Activated CD4-positive, alpha-beta T cell treated with anti-CD3 and anti-CD28 coated beads for 4 hours (primary cell): Measurements from ENCODE around the gene LAMA5.

Experiments
- DNase-seq, 2 donors: peaks; one replicate each; pipeline ENCODE4 v3.0.0-alpha.2; 2020

The LAMA5 gene

DNA sequence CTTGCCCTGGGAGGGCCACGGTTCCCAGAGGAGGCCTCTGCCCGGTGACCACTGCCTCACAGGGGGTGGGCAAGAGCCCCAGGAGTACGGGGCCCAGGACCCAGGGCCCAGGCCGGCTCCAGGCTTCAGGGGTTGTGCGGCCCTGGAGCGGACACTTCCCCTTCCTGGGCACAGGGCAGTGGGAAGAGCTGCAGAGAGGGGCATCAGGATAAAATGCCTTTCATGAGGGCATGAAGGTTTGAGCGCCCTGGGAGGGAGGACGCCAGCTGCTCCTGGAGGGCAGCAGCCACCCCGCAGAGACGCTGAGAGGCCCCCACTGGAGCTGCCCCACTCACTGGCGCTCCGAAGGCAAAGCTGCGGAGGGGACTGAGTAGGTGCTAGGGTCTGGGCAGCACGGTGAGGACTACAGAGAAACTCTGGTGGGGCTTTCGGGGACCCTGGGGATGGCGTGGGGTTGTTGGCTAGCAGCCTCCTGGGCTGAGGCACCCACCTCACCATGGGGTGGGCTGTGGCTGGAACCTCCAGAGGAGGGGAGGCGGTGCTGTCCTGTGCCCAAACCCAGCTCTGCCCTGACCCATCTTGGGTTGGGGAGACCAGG, 10.4 kb downstream of the LAMA5 start:
- no peak for DNase-seq

DNA sequence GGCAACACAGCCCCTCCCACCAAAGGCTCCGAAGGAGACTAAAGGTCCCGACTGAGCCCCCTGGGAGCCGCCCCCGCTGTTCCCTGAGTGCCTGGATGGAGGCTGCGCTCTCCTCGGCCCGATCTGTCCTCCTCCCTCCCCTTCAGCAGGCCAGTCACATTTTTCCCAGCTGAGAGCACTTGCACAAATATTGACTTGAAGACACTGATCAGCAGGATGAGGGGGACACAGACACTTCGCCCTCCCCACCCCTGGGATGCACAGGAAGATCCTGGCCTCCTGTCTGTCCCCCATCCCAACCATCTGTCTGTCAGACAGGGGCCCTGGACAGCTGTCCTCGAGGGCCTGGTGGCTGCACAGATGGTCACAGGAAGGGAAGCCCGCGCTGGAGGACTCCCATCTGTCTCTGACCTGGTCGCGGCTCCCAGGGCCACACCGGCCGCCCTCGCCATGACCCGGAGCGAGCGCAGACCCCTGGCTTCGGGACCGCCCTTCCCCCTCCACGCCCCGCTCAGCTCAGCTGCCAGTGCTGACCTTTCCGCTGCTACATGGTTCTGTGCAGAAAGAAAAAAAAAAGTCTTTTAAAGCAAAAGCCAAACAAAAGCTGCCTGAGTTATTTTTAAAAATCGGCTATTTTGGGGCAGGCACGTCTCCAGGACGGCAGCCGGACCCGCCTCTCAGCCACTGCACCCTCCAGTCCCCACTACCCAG, 11.1 kb downstream of the LAMA5 start:
- no peak for DNase-seq

DNA sequence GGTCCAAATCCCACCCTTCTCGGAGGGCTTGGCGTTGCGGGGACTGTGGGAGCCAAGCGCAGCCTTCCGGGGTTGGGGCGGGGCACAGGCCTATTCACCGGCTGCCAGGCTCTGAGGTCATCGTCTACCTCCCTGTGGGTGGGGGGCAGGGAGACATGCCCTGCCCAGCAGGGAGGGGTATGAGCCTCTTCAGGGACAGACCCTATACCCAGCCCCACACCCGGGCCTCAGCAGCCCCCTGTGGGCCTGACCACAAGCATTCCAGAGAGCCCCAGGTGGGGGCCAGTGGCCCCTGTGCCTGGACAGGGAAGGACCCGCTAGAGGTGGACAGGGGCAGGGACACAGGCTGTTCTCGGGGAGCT, 11.6 kb downstream of the LAMA5 start:
- DNase-seq, result no peak

DNA sequence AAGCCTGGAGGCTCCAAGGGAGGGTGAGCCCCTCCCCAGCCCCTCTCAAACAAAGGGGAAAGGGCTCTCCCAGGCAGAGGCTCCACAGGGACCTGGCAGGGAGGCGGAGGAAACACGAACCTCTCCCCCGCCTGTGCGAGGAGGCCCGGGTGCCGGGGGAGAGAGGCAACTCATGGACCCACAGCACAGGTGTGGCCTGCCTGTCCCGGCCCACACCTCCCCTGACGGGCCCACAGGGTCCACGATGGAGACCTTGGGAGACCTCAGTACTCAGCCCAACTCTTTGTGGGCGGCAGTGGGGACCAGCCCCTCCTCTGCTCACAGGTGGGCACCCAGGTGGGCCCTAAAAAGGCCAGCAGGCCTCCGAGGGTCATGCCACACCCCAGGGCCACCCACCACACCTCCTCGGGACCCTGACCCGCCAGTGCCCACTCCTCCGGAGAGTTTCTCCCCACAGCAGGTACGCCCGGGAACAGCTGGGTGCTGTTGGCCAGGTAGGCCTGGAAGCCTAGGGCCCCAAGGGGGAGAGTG, 12.2 kb downstream of the LAMA5 start:
- no peak for DNase-seq

DNA sequence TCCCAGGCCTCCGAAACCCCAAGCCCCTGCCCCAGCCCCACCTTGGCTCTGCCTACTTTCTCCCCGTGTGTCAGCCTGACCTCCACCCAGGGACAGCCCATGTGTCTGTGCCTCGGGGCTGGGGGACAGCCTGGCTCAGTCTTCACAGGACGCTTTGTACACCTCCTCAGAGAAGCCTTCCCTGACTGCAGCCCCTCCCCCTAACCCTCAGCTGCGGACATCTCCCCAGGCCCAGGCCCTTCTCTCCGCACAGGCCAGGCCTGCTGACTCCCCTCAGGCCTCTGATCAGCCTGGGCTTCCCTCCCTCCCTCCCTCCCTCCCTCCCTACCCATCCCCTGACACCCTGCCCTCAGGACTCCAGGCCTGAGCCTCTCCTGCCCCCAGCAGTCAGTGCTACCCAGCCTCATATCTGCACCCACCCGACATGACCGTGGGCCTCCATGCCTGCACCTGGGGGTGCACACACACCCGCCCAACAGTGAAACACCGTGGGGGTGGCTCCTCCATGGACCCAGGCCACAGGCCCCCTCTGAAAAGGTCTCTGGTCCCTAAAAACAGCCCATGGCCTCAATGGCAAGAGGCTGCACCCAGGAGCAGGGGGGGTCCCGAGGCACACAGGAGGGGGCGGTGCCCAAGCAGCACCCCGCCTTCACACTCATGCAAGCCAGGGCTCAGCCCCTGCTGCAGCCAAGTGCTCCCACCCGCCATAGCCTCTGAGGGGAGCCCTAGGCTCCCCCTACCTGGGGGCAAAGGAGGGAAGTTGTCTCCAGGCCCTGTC, 12.9 kb downstream of the LAMA5 start:
- DNase-seq, result no peak

DNA sequence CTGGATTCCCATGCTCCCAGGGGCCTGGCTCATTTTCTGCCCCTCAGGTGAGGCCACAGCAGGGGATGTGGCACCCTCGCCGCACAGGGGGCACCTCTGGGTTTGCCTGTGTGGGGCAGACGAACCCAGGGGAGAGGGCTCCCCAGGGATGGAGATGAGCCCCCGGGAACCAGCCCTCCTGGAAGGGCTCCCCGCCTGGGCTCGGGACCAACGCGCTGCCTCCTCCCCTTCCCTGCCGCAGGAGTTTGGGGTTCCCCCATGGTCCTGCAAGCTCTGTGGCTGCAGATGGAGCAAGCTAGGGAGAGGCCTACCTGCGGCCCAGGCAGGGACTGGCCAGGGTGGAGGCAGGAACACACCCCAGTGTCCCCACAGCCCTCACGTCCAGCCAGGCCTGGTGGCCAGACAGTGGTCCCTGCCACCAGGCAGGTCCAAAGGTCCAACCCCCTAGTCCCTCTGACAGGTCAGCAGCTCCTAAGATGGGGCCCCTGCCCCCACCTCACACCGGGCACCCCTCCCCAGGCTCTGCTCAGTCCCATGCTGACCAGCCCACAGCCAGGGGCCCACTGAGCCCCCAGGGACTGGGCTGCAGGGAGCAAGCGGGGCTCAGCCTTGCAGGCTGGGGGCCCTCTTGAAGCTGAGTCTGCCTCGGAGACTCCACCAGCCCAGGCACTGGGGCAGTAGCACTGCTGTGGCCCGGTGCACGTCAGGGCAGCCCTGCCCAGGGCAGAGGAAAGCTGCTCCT, 13.7 kb downstream of the LAMA5 start:
- no peak for DNase-seq

DNA sequence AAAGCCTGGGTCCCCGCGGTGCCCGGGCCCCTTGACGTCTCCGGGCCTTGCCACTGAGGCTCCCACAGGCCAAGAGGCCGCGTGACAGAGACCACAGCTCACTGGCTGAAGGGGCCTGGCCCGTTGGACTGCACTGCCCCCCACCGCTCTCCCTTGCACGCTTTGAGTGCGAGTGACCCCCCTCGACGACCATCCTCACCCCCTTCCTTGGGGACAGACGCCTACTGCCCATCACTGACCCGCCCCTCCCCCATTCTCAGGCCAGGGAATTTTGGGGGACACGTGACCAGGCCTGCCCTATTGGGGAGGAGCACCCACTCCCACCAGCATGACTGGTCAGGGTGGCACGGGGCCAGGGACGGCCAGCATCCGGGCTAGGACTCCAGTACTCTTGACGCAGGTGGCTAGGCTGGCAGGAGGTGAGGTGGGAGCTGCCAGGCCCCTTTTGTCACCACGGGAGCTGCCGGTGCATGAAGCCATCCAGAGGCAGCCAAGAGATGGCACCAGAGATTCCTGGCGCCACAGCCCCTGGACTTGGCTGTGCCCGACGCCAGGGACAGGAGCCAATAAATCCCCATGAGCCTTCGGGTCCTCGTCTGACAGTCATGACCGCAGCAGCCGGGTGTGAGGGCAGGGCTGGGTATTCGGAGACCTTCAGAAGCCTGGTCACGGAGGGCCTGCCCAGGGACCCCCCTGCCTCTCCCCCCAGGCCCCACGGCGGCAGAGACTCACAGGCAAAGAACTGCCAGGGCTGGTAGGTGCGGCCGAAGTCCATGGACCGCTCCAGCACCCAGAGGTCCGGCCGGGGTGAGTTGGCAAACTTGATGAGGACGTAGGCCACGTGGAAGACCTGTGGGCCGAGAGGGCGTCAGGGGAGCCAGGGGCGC, 14.5 kb downstream of the LAMA5 start:
- no peak for DNase-seq

DNA sequence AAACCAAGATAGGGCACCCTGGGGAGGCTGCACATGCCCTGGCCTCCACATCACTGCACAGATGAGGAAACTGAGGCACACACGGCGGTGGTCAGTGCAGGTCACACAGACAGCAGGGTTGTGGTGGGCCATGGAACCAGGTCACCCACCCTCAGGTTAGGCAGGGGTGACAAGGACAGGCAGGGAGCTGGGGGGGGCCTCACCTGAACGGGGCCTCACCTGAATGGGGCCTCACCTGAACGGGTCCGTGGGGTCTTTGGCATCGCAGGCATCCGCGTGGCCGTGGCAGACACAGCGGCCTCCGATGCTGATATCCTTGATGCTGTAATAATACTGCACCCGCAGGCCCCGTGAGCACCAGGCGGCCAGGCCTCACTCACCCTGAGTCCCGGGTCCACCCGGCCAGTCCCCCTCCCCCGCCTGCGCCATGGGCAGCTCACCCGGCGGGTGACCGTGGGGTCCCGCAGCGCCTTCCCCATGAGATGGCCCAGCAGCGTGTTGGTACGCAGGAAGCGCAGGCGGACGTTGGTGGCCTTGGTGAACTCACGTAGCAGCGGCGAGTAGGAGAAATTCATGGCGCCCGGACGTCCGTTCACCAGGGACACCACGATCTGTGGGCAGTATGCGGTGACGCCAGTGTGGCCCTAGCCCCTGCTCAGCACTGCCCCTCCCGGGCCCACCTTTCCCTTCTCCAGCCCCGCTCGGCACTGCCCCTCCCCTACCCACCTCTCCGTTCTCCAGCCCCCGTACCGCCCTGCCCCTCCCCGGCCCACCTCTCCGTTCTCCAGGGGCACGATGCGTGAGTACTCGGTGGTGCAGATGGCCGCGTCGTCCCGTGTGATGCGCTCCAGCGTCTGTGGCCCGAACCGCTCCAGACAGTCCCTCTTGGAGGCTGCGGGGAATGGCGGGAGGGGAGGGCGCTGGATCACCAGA, 15.4 kb downstream of the LAMA5 start:
- no peak for DNase-seq

DNA sequence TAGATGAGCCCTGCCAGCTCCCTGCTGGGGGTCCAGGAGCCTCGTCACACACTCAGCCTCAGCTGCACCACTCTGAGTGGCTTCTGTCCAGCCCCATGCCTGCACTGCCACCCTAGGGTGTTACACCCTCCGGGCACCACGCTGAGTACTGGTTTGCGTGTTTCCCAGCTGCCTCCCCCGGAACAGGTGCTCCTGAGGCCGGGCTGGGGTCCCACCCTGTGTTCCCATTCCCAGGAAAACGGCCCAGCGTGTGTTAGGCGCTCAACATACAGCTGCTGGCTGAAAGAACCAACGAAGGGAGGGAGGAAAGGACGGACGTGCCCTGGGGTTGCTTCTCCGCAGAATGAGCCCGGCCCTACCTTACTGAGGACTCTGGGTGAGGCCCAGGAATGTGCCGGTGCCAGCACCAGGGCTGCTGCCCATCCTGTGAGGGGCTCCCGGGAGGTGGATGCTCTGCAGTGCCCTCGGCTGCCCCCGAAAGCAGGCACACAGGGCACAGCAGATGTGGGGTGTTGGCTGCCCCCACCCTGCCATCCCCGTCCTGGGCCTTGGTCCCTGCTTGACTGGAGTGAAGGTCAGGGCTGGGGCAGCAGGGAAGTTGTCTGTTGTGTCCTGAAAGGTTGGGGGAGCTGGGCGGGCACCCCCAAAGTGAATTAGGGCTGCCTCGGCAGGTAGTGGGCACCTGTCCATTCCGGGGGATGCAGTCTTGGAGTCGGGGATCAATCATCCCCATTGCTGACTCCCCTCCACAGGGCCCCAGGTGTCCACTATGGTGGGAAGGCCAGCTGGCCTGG, 16.3 kb downstream of the LAMA5 start:
- no peak for DNase-seq

DNA sequence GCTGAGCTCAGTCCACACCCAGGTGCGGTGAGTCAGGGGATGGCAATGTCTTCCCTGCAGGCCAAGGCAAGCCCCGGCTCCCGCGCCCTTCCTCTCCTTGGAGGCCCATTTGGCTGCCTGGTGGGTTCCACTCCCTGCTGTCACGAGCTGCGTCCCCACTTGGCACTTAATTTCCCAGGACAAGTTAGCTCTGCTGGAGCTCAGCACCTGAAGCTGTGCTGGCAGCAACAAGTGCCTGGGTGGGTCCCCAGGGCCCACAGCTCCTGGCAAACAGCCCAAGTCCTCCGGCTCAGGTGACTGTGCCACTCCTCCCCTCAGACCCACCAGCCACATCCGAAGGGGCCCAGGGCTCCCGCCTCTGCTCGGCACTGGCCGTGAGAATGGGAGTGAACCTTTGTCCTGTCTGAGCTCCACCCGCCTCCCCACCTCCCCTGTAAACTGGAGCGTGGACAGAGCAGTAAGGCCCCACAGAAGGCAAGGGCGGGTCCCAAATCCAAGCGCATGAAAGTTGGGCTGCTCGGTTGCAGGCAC, 16.9 kb downstream of the LAMA5 start:
- no peak for DNase-seq

DNA sequence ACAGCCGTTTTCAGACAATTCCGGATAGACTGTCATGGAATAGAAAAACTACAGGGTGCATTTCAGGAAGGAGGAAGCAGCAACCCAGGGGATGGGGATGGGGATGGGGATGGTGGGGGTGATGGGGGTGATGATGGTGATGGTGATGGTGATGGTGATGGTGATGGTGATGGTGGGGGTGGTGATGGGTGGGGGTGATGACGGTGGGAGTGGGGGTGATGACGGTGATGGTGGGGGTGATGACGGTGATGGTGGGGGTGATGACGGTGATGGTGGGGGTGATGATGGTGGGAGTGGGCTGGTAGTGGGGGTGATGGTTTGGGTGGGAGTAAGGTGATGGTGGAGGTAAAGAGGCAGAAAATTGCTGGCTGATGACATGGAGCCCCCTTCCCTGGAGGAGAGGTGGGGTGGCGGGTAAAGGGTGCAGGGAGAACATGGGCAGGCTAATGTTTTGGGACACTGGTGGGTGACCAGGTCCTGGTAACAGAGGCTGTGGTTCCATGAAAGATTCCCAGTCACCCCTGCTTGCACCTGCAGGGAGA, 17.5 kb downstream of the LAMA5 start:
- no peak for DNase-seq

DNA sequence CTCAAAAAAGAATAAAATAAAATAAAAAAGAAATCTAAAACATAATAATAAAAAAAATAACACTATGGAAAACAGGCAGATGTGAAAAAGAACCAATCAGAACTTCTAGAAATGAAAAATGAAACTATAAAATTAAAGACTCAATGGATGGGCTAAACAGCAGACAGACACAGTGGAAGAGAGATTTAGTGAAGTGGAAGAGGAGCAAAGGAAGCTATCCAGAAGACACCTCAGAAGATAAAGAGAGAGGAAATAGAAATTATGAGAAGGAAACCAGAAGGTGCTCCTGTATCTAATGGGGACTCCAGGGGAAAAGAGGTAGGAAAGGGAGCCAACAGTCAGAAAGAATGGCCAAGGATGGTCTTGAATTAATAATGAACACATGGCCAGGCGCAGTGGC, 18.5 kb downstream of the LAMA5 start:
- DNase-seq, result no peak

DNA sequence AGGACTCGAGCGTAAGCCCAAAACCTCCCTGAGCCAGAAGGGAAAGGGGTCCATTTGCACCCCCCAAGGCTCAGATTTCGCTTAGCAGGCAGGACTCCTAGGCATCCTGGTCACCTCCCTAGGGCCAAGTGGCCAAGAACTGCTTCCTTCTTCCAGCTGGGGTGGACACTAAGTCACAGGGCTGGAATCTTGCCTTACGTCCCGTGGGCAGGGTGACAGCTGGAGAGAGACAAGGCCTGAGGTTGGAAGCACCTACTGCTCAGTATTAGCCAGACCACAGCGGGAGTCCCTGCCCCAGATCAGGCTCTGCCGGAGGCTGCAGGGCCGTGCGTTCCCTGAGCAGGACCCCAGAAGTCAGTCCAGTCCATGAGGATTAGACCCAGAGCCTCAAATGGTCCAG, 19.7 kb downstream of the LAMA5 start:
- no peak for DNase-seq

DNA sequence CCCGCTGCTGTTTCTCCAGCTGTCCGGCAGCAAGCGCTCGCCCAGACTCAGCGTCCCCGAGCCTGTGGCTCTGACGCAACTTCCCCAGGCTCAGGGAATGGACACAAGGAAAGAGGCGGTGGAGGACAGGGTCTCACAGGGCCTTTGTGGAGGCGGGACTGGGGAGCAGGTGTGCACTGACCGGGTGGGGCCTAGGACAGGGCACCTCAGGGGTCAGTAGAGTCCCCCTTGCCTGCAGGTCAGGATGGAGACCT, 20.0 kb downstream of the LAMA5 start:
- no peak for DNase-seq

DNA sequence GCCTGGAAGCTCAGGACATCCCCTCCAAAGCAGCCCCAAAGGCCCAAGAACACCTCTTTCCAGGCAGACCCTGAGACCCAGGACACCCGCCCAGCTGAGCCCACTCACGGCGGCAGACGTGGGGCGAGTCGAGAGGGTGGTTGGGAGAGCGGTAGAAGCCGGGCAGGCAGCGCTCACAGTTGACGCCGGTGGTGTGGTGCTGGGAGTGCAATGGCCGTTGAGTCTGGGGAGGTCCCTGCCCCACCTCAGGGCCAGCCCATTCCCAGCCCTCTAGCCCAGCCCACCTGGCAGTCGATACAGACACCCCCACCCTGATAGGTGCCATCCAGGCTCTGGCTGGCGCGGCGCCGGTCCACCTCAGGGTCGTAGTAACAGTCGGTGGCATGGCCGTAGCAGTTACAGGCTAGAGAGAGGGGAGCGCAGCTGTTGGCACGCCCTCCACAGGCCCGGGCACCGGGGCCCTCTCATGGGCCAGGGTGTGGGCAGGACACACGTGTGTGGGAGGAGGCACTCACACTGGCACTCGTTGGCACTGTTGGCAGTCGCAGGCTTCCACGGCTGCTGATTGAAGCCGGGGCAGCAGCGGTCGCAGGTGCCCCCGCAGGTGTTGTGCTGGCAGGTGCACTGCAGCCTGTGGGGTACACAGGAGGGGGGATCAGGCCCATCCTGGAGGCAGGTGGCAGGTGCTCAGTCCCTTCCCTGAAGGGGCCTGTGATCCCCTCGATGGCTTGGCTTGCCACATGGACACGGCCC, 20.5 kb downstream of the LAMA5 start:
- no peak for DNase-seq

DNA sequence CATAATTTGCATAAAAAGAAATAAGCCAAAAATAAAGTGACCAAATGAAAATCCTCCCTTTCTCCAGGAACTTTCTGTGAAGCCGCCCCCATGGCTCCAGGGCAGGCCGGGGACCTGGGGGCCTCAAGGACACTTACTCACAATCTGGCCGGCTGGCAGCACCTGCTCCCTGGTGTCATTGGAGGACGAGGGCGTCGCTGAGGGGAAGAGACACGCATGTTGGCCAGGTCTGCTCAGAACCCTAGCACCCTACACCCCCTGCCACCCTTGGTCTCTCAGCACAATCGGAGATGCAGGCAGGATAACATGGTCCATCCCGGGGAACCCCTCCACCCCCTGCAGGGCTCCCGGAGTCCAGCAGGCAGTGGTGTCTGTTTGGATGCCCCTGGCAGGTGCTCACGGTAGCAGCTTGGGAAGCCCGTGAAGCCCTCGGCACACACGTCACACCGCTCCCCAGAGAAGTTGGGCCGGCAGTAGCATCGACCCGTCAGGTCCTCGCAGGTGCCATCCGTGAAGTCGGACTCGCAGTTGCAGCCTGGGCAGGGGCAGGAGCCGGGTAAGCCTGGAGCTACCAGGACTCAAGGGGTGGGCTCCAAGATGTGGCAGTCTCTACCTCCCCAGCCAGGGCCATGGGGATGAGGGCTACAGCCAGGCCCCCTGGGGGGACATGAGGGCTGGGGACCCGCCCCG, 21.3 kb downstream of the LAMA5 start:
- DNase-seq, result no peak

DNA sequence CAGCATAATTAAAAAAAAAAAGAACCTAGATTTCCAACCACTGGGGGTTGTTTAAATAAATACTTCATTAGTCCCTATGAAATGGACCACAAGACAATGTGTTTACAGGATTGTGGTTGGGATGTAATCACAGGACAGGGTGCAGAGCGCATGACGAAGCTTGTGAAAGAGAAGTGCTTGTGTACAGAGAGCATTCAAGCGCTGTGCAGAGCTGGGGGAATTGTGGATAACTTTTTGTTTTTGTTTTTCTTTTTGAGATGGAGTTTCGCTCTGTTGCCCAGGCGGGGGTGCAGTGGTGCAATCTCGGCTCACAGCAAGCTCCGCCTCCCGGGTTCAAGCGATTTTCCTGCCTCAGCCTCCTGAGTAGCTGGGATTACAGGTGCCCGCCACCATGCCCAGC, 22.3 kb downstream of the LAMA5 start:
- DNase-seq, result no peak

DNA sequence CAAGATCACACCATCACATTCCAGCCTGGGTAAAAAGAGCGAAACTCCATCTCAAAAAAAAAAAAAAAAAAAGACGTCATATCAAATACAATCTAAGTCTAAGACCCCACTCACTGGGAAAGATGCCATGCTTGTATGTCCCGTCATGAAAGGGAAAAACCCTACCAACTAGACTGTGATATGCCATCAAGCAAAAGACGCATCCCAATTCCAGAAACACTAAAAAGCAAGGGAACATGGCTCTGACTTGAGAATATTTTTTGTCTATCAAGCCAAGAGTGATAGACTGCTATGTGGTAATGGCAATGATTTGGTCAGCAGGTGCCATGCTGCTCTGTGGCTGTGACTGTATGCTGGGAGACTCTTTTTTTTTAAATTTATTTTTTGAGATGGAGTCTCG, 23.0 kb downstream of the LAMA5 start:
- no peak for DNase-seq

DNA sequence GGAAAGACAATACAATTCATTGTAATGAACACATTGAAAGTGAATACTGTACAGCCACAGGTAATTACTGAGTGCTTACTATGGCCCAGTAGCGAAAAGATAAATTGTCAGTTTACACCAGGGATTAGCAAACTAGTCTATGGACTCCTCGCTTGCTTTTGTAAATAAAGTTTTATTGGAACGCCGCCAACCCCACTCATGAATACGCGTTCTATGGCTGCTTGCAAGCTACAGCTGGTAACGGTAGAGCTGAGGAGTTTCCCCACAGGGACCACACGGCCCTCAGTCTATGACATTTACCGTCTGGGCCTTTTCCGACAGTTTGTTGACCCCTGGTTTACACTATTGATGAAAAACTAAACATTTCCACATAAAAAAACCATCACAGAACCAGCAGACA, 24.2 kb downstream of the LAMA5 start:
- DNase-seq, result no peak
